GM21528 (cell line): ENCODE results near the gene TMEM132D.

ENCODE experiments used
- ATAC-seq: cut with Tn5 transposase; IDR thresholded peaks from one replicate; pipeline ENCODE4 v1.9.1; 2021; ENCODE audit warnings: mild to moderate bottlenecking, moderate library complexity; ENCODE audit not compliant: unreplicated experiment, low FRiP score

TMEM132D gene

GRCh38 chr12:129750421-129750820 is 153.4 kb downstream of the TMEM132D start:
- ATAC-seq, result no peak

GRCh38 chr12:129746318-129746717 is 157.5 kb downstream of the TMEM132D start:
- no peak for ATAC-seq

GRCh38 chr12:129729170-129729569 is 174.7 kb downstream of the TMEM132D start:
- no peak for ATAC-seq

GRCh38 chr12:129727100-129727499 is 176.7 kb downstream of the TMEM132D start:
- ATAC-seq, result no peak

- ATAC-seq, result no peak
Measured at GRCh38 chr12:129723260-129723659, 180.6 kb downstream of the TMEM132D start.

- ATAC-seq, result no peak
Measured at GRCh38 chr12:129720618-129721017, 183.2 kb downstream of the TMEM132D start.

GRCh38 chr12:129719416-129719815 is 184.4 kb downstream of the TMEM132D start:
- no peak for ATAC-seq

- no peak for ATAC-seq
Measured at GRCh38 chr12:129717438-129717837, 186.4 kb downstream of the TMEM132D start.

GRCh38 chr12:129716825-129717224 is 187.0 kb downstream of the TMEM132D start:
- no peak for ATAC-seq

- no peak for ATAC-seq
Measured at GRCh38 chr12:129706716-129707115, 197.1 kb downstream of the TMEM132D start.

GRCh38 chr12:129704232-129704830 is 199.5 kb downstream of the TMEM132D start:
- no peak for ATAC-seq

- ATAC-seq, result no peak
Measured at GRCh38 chr12:129701631-129702101, 202.2 kb downstream of the TMEM132D start.

- no peak for ATAC-seq
Measured at GRCh38 chr12:129700036-129700435, 203.8 kb downstream of the TMEM132D start.

GRCh38 chr12:129696926-129697325 is 206.9 kb downstream of the TMEM132D start:
- ATAC-seq, result no peak

GRCh38 chr12:129696405-129696804 is 207.4 kb downstream of the TMEM132D start:
- ATAC-seq, result no peak

GRCh38 chr12:129693731-129694130 is 210.1 kb downstream of the TMEM132D start:
- no peak for ATAC-seq

- ATAC-seq, result no peak
Measured at GRCh38 chr12:129687731-129688130, 216.1 kb downstream of the TMEM132D start.

GRCh38 chr12:129681830-129682229 is 222.0 kb downstream of the TMEM132D start:
- no peak for ATAC-seq

GRCh38 chr12:129681151-129681550 is 222.7 kb downstream of the TMEM132D start:
- ATAC-seq, result no peak

GRCh38 chr12:129676411-129676810 is 227.4 kb downstream of the TMEM132D start:
- ATAC-seq, result no peak

GRCh38 chr12:129675947-129676346 is 227.9 kb downstream of the TMEM132D start:
- ATAC-seq, result no peak

- no peak for ATAC-seq
Measured at GRCh38 chr12:129675496-129675895, 228.3 kb downstream of the TMEM132D start.

GRCh38 chr12:129673806-129674205 is 230.0 kb downstream of the TMEM132D start:
- ATAC-seq, result no peak
